Naive thymus-derived CD4-positive, alpha-beta T cell (primary cell): ENCODE data around the gene OVCA2. TPM values are rescaled to one million over a fixed set of nuclear protein-coding genes. Genes with fewer than 3 reads are reported as not detected.

Experiments
- ATAC-seq: fragments of 150-1000 bp; cut with Tn5 transposase; 2 replicates; pipeline ENCODE4 v1.10.0; 2021; ENCODE audit warnings: mild to moderate bottlenecking, moderate library complexity
- CTCF ChIA-PET: fragments of 350-600 bp; sonication (Branson Sonifier 250); formaldehyde crosslinking; loops from one replicate; lab custom pipeline; 2021; ENCODE audit warnings: antibody characterized with exemption; lab: Charles Lee
- POLR2A ChIA-PET: fragments of 350-600 bp; sonication (Branson Sonifier 250); formaldehyde crosslinking; loops from one replicate; lab custom pipeline; 2021; ENCODE audit warnings: antibody characterized with exemption, inconsistent platforms; lab: Charles Lee
- DNase-seq, 9 donors: peaks; one replicate each; pipeline versions ENCODE4 v3.0.0 to v3.0.0-alpha.2; 2020 to 2022; ENCODE audit warnings: mixed read lengths in 1 of 9
- H3K27ac ChIP-seq: one replicate; pipeline ENCODE4 v1.7.0; 2013; ENCODE audit warnings: mild to moderate bottlenecking, low read depth, low read length, moderate library complexity
- H3K27me3 ChIP-seq, 2 donors: one replicate each; pipeline ENCODE4 v1.7.0; 2013; ENCODE audit warnings: low read length in 2 of 2, mild to moderate bottlenecking in 2 of 2, moderate library complexity in 2 of 2; ENCODE audit not compliant: control insufficient read depth in 2 of 2, insufficient read depth in 2 of 2
- H3K36me3 ChIP-seq, 3 experiments: 1 replicate in 2 of 3; 2 replicates in 1 of 3; pipeline ENCODE4 v1.7.0; 2013; ENCODE audit warnings: low read length in 3 of 3, mild to moderate bottlenecking in 3 of 3, moderate library complexity in 1 of 3; ENCODE audit not compliant: insufficient read depth in 3 of 3, control insufficient read depth in 2 of 3
- H3K4me1 ChIP-seq, 2 donors: one replicate each; pipeline ENCODE4 v1.7.0; 2013; ENCODE audit warnings: low read length in 2 of 2, mild to moderate bottlenecking in 2 of 2, moderate library complexity in 1 of 2; ENCODE audit not compliant: control insufficient read depth in 2 of 2, insufficient read depth in 2 of 2
- H3K4me3 ChIP-seq: 2 replicates; pipeline ENCODE4 v1.7.0; 2013; ENCODE audit warnings: mild to moderate bottlenecking, low read length
- H3K9me3 ChIP-seq, 3 experiments: 1 replicate in 2 of 3; 2 replicates in 1 of 3; pipeline ENCODE4 v1.7.0; 2013; ENCODE audit warnings: low read length in 3 of 3; ENCODE audit not compliant: control insufficient read depth in 2 of 3
- H3K27ac Mint-ChIP-seq, 9 donors: one replicate each; pipeline ENCODE4 v1.8.0; 2020 to 2022; ENCODE audit warnings: mixed read lengths in 9 of 9, mild to moderate bottlenecking in 8 of 9, moderate library complexity in 5 of 9, inconsistent platforms in 2 of 9
- H3K27me3 Mint-ChIP-seq, 5 donors: one replicate each; pipeline ENCODE4 v1.8.0; 2021 to 2022; ENCODE audit warnings: mixed read lengths in 5 of 5, mild to moderate bottlenecking in 1 of 5
- H3K36me3 Mint-ChIP-seq, 5 donors: one replicate each; pipeline ENCODE4 v1.8.0; 2020 to 2022; ENCODE audit warnings: mixed read lengths in 5 of 5, mild to moderate bottlenecking in 3 of 5, inconsistent platforms in 1 of 5
- H3K4me1 Mint-ChIP-seq, 7 donors: one replicate each; pipeline ENCODE4 v1.8.0; 2020 to 2022; ENCODE audit warnings: mixed read lengths in 7 of 7, mild to moderate bottlenecking in 3 of 7, inconsistent platforms in 1 of 7
- H3K4me3 Mint-ChIP-seq, 10 donors: one replicate each; pipeline ENCODE4 v1.8.0; 2020 to 2022; ENCODE audit warnings: mild to moderate bottlenecking in 10 of 10, mixed read lengths in 10 of 10, moderate library complexity in 6 of 10, inconsistent platforms in 2 of 10
- H3K9me3 Mint-ChIP-seq, 11 donors: one replicate each; pipeline ENCODE4 v1.8.0; 2020 to 2022; ENCODE audit warnings: mixed read lengths in 11 of 11, mild to moderate bottlenecking in 4 of 11, inconsistent platforms in 1 of 11, moderate library complexity in 1 of 11
- intact Hi-C, 2 donors: fragments of 100-400 bp; cut with micrococcal nuclease; formaldehyde crosslinking; loops; one replicate each; pipeline ENCODE4 v1.15.1; 2023
- microRNA-seq: library from miRNA; unstranded; fragments of <30 nt; microRNA quantifications from one replicate; pipeline ENCODE4 v1.2.0, GENCODE V29; 2022; ENCODE audit warnings: borderline microRNAs expressed
- polyA plus RNA-seq, 2 donors: library from polyadenylated mRNA; unstranded; fragments of 300-500 nt; fragmentation: Illumina TruSeq; gene quantifications; one replicate each; pipeline ENCODE4 v1.2.3, GENCODE V29; 2021
- total RNA-seq, 6 experiments: library from RNA in 5 of 6; stranded (reverse) in 5 of 6; gene quantifications; 1 replicate in 5 of 6; 2 replicates in 1 of 6; pipeline ENCODE4 v1.2.3 and lab custom pipeline; 2021 to 2026

Gene OVCA2
- total and polyA plus RNA-seq, 7 experiments from 2014 or later = 24.5 to 65.5 (median 34.0) TPM

- H3K4me3 ChIP-seq = peak overlapping the region; percentile 87
- H3K4me1 ChIP-seq = peaks cover 28 to 30% of the 10 kb centered on the region in 2 donors
- peak overlapping the region; percentile 69 for H3K27ac ChIP-seq
- H3K27me3 Mint-ChIP-seq = no peaks in the 10 kb centered on the region
- no peaks in the 10 kb centered on the region for H3K9me3 Mint-ChIP-seq
- ChIA-PET CTCF (interaction anchor here (3.1 kb wide), 1 partner anchor 156 kb away, joined by 12 read pairs; no protein-coding TSS in a partner anchor), POLR2A (interaction anchor here (0.6 to 1.3 kb wide), 5 partner anchors 13 to 310 kb away, joined by 3 to 7 read pairs (median 4); no protein-coding TSS in a partner anchor)
- peak overlapping the region; percentile 89 to 97 (median 95) for H3K27ac Mint-ChIP-seq
- peak; percentile 12 for ATAC-seq
- no peaks in the 10 kb centered on the region for H3K27me3 ChIP-seq
- DNase-seq = no peak
- intact Hi-C loops = loop anchor here (1.0 to 2.0 kb wide), 4 partner anchors 12 to 127 kb away; partner anchors contain the start of gene HIC1 (in 1 of the 2)
- H3K9me3 ChIP-seq = no peaks in the 10 kb centered on the region
- H3K36me3 ChIP-seq = peaks cover 0 to 32% (median 0%) of the 10 kb centered on the region in 3 experiments
- H3K4me1 Mint-ChIP-seq = peaks cover 35 to 82% (median 53%) of the 10 kb centered on the region in 7 donors
- H3K4me3 Mint-ChIP-seq = peak overlapping the region; percentile 91 to 99 (median 96)
- peaks cover 13 to 33% (median 18%) of the 10 kb centered on the region in 5 donors for H3K36me3 Mint-ChIP-seq
Measured at GRCh38 chr17:2089021-2089422, 47.2 kb downstream of the OVCA2 start.

- no peaks in the 10 kb centered on the region for H3K27me3 Mint-ChIP-seq
- peak overlapping the region; percentile 87 for H3K4me3 ChIP-seq
- H3K27me3 ChIP-seq = no peaks in the 10 kb centered on the region
- peak overlapping the region; percentile 91 to 99 (median 96) for H3K4me3 Mint-ChIP-seq
- POLR2A ChIA-PET = interaction anchor here (0.7 to 1.7 kb wide), 3 partner anchors 21 to 175 kb away, joined by 3 to 5 read pairs (median 5); no protein-coding TSS in a partner anchor
- ATAC-seq = peak; percentile 42
- no peaks in the 10 kb centered on the region for H3K9me3 Mint-ChIP-seq
- H3K4me1 Mint-ChIP-seq = peaks cover 29 to 75% (median 53%) of the 10 kb centered on the region in 7 donors
- H3K27ac ChIP-seq = peak overlapping the region; percentile 69
- H3K27ac Mint-ChIP-seq = peak overlapping the region; percentile 89 to 97 (median 95)
- H3K4me1 ChIP-seq = peaks cover 28 to 30% of the 10 kb centered on the region in 2 donors
- peak in 6 of 9 donors; percentile 3 to 34 (median 14) for DNase-seq
- peaks cover 0 to 20% (median 0%) of the 10 kb centered on the region in 3 experiments for H3K36me3 ChIP-seq
- H3K9me3 ChIP-seq = no peaks in the 10 kb centered on the region
- H3K36me3 Mint-ChIP-seq = peaks cover 8 to 23% (median 13%) of the 10 kb centered on the region in 5 donors
- intact Hi-C loops = no loop called here
- CTCF ChIA-PET = interaction anchor here (0.5 to 3.1 kb wide), 3 partner anchors 14 to 175 kb away, joined by 3 to 12 read pairs (median 3); no protein-coding TSS in a partner anchor
Measured at GRCh38 chr17:2090210-2090641, 48.4 kb downstream of the OVCA2 start.

- H3K27me3 ChIP-seq = no peaks in the 10 kb centered on the region
- peak overlapping the region; percentile 27 to 97 (median 95) for H3K27ac Mint-ChIP-seq
- H3K9me3 ChIP-seq = no peaks in the 10 kb centered on the region
- H3K4me1 ChIP-seq = peaks cover 28 to 30% of the 10 kb centered on the region in 2 donors
- ATAC-seq (no peak), DNase-seq (no peak)
- no peak overlapping the region for H3K4me3 ChIP-seq
- peaks cover 28 to 76% (median 53%) of the 10 kb centered on the region in 7 donors for H3K4me1 Mint-ChIP-seq
- peaks cover 6 to 19% (median 9%) of the 10 kb centered on the region in 5 donors for H3K36me3 Mint-ChIP-seq
- CTCF ChIA-PET = interaction anchor here (0.5 to 3.1 kb wide), 6 partner anchors 15 to 857 kb away, joined by 3 to 12 read pairs (median 3); no protein-coding TSS in a partner anchor
- POLR2A ChIA-PET = interaction anchor here (1.5 to 1.7 kb wide), 2 partner anchors 21 to 174 kb away, joined by 3 to 5 read pairs; no protein-coding TSS in a partner anchor
- no peaks in the 10 kb centered on the region for H3K27me3 Mint-ChIP-seq
- intact Hi-C loops = no loop called here
- peak overlapping the region; percentile 91 to 99 (median 96) for H3K4me3 Mint-ChIP-seq
- peaks cover 0 to 13% (median 0%) of the 10 kb centered on the region in 3 experiments for H3K36me3 ChIP-seq
- peak overlapping the region; percentile 69 for H3K27ac ChIP-seq
- no peaks in the 10 kb centered on the region for H3K9me3 Mint-ChIP-seq
Measured at GRCh38 chr17:2090804-2091534, 49.1 kb downstream of the OVCA2 start.

- no peak for ATAC-seq
- H3K36me3 ChIP-seq = peaks cover 0 to 6% (median 0%) of the 10 kb centered on the region in 3 experiments
- Mint-ChIP-seq H3K36me3 (peaks cover 4 to 23% (median 6%) of the 10 kb centered on the region in 5 donors), H3K4me1 (peaks cover 28 to 69% (median 52%) of the 10 kb centered on the region in 7 donors), H3K9me3 (no peaks in the 10 kb centered on the region), H3K27ac (peak overlapping the region in 8 of 9 donors; percentile 9 to 77 (median 50)), H3K27me3 (no peaks in the 10 kb centered on the region), H3K4me3 (peak overlapping the region in 6 of 10 donors; percentile 2 to 66 (median 26))
- H3K4me3 ChIP-seq = no peak overlapping the region
- ChIA-PET POLR2A (no interaction called here), CTCF (interaction anchor here (0.6 to 1.0 kb wide), 2 partner anchors 152 to 191 kb away, joined by 3 read pairs; no protein-coding TSS in a partner anchor)
- no peak overlapping the region for H3K27ac ChIP-seq
- no peak for DNase-seq
- H3K27me3 ChIP-seq = no peaks in the 10 kb centered on the region
- intact Hi-C loops = no loop called here
- H3K9me3 ChIP-seq = no peaks in the 10 kb centered on the region
- peaks cover 27 to 30% of the 10 kb centered on the region in 2 donors for H3K4me1 ChIP-seq
Measured at GRCh38 chr17:2092253-2092652, 50.4 kb downstream of the OVCA2 start.

Small RNA genes within 50 kb of the gene (microRNA-seq; reads per million reads assigned to microRNA genes)
- gene MIR132 = 144 reads per million, percentile 57 among the genes with 10 or more reads in this experiment
- 2.6 reads per million for gene MIR212

Other genes starting within 250 kb of the OVCA2 start
- 10 to 100 TPM; 19.8 to 38.4 (median 32.5) TPM for gene SMYD4, start 212.1 kb upstream of the OVCA2 start, total RNA-seq
- 10 to 100 TPM in 1 of 2 donors, 1 to 10 TPM in 1; 9.7 to 18.0 TPM for gene SMYD4, start 212.1 kb upstream of the OVCA2 start, polyA plus RNA-seq
- gene RPA1, start 212.0 kb upstream of the OVCA2 start, total RNA-seq = 100 to 1,000 TPM in 3 of 5 experiments, 10 to 100 TPM in 2; 57.8 to 264 (median 110) TPM
- 10 to 100 TPM; 80.0 to 85.2 TPM for gene RPA1, start 212.0 kb upstream of the OVCA2 start, polyA plus RNA-seq
- gene RTN4RL1, start 16.7 kb upstream of the OVCA2 start, total RNA-seq = 1 to 10 TPM in 1 of 5 experiments, under 1 TPM in 2, not detected in 2; 0.19 to 1.5 (median 0.49) TPM
- gene RTN4RL1, start 16.7 kb upstream of the OVCA2 start, polyA plus RNA-seq = under 1 TPM; 0.21 to 0.58 TPM
- 100 to 1,000 TPM in 1 of 5 experiments, 10 to 100 TPM in 4; 47.3 to 124 (median 97.6) TPM for gene DPH1, start 11.9 kb upstream of the OVCA2 start, total RNA-seq
- gene DPH1, start 11.9 kb upstream of the OVCA2 start, polyA plus RNA-seq = 10 to 100 TPM; 32.9 to 51.3 TPM
- gene HIC1, start 13.1 kb downstream of the OVCA2 start, total RNA-seq = 100 to 1,000 TPM in 1 of 5 experiments, 1 to 10 TPM in 4; 1.4 to 128 (median 6.3) TPM
- under 1 TPM; 0.56 to 0.83 TPM for gene HIC1, start 13.1 kb downstream of the OVCA2 start, polyA plus RNA-seq